Spinal cord (tissue), 10 donors: ENCODE data around the gene CACNA1E. TPM values are rescaled to one million over a fixed set of nuclear protein-coding genes. Genes with fewer than 3 reads are reported as not detected.

ENCODE experiments used
- DNase-seq, 6 donors: peaks; one replicate each; pipeline versions ENCODE4 v3.0.0 to v3.0.0-alpha.2; 2013 to 2015; ENCODE audit warnings: low spot score in 6 of 6, low read depth in 4 of 6
- H3K27ac ChIP-seq: one replicate; pipeline ENCODE4 v1.5.1; 2013; ENCODE audit warnings: low read depth, low read length, control low read depth
- H3K27me3 ChIP-seq: one replicate; pipeline ENCODE4 v1.6.1; 2013; ENCODE audit warnings: low read length; ENCODE audit not compliant: control insufficient read depth, insufficient read depth
- H3K36me3 ChIP-seq: one replicate; pipeline ENCODE4 v1.6.1; 2013; ENCODE audit warnings: low read length; ENCODE audit not compliant: control insufficient read depth, insufficient read depth
- H3K4me1 ChIP-seq: one replicate; pipeline ENCODE4 v1.6.1; 2013; ENCODE audit warnings: low read length; ENCODE audit not compliant: control insufficient read depth, insufficient read depth
- H3K4me3 ChIP-seq: one replicate; pipeline ENCODE4 v1.5.1; 2013; ENCODE audit warnings: low read depth, low read length, control low read depth
- H3K9me3 ChIP-seq: one replicate; pipeline ENCODE4 v1.6.1; 2013; ENCODE audit warnings: low read length; ENCODE audit not compliant: control insufficient read depth, insufficient read depth
- WGBS: methylation state at CpG from one replicate; pipeline ENCODE4 v1.1.5; 2013; ENCODE audit warnings: missing lambda C conversion rate; ENCODE audit not compliant: insufficient coverage; 5-methylcytosine and 5-hydroxymethylcytosine counted together
- polyA plus RNA-seq, 2 donors: library from polyadenylated mRNA; unstranded; fragments of 120-200 nt; gene quantifications; one replicate each; pipeline ENCODE4 v1.2.1, GENCODE V29; 2013; ENCODE audit not compliant: insufficient read length in 2 of 2
- total RNA-seq, 2 donors: library from RNA; depleted of rRNA in 1 of 2; stranded (reverse); fragments of 120-200 nt in 1 of 2; fragments of >200 nt in 1 of 2; gene quantifications; one replicate each; pipeline versions ENCODE4 v1.2.3 to v1.2.4, GENCODE V29; 2013 to 2014
- donor health status: healthy.

Gene CACNA1E
- total and polyA plus RNA-seq, 4 donors = 17.2 to 53.7 (median 37.0) TPM

GRCh38 chr1:181675091-181675917 is 192.0 kb downstream of the CACNA1E start:
- 30% methylated on average over 6 of the region's 10 CpGs for WGBS
- no peaks in the 10 kb centered on the region for H3K9me3 ChIP-seq
- DNase-seq = peak in 2 of 6 donors; percentile 55 to 75
- H3K4me1 ChIP-seq = peaks cover 12% of the 10 kb centered on the region
- H3K36me3 ChIP-seq = no peaks in the 10 kb centered on the region
- H3K27ac ChIP-seq = no peak overlapping the region
- no peak overlapping the region for H3K4me3 ChIP-seq
- no peaks in the 10 kb centered on the region for H3K27me3 ChIP-seq

DNA sequence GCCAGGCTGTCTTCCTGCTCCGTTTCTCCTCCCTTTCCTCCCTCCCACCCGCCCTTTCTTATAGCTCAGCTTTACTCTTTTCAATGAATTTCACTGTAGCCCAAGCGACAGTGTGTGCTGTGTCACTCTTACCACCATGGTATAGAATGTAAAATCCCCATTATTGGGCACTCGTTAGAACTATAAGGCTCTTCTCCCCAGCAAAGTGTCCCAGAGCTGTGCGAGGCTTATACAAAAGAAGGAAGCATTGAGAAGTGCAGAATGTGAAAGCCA is 192.5 kb downstream of the CACNA1E start:
- H3K27ac ChIP-seq = no peak overlapping the region
- no peak overlapping the region for H3K4me3 ChIP-seq

GRCh38 chr1:181676269-181676668 is 193.0 kb downstream of the CACNA1E start:
- no peaks in the 10 kb centered on the region for H3K36me3 ChIP-seq
- no peak overlapping the region for H3K27ac ChIP-seq
- H3K9me3 ChIP-seq = no peaks in the 10 kb centered on the region
- whole genome bisulfite sequencing = no CpG with 5 or more reads among the region's 6 CpGs
- peak in 2 of 6 donors; percentile 77 to 88 for DNase-seq
- H3K27me3 ChIP-seq = no peaks in the 10 kb centered on the region
- no peak overlapping the region for H3K4me3 ChIP-seq
- peaks cover 12% of the 10 kb centered on the region for H3K4me1 ChIP-seq

More for the DNA sequence above, 192.5 kb downstream of the CACNA1E start:
- H3K27me3 ChIP-seq = no peaks in the 10 kb centered on the region
- WGBS = no CpG with 5 or more reads among the region's 5 CpGs
- H3K4me1 ChIP-seq = peaks cover 12% of the 10 kb centered on the region
- no peaks in the 10 kb centered on the region for H3K9me3 ChIP-seq
- H3K36me3 ChIP-seq = no peaks in the 10 kb centered on the region
- peak in 1 of 6 donors; percentile 46 for DNase-seq

GRCh38 chr1:181680332-181680731 is 197.0 kb downstream of the CACNA1E start:
- 91% methylated on average over 11 of the region's 11 CpGs for WGBS
- DNase-seq = no peak
- Histone ChIP-seq H3K4me3 (no peak overlapping the region), H3K27me3 (no peaks in the 10 kb centered on the region), H3K4me1 (peaks cover 4% of the 10 kb centered on the region), H3K27ac (no peak overlapping the region), H3K36me3 (no peaks in the 10 kb centered on the region), H3K9me3 (no peaks in the 10 kb centered on the region)

GRCh38 chr1:181680871-181681270 is 197.6 kb downstream of the CACNA1E start:
- Histone ChIP-seq H3K9me3 (no peaks in the 10 kb centered on the region), H3K4me1 (no peaks in the 10 kb centered on the region), H3K36me3 (no peaks in the 10 kb centered on the region), H3K4me3 (no peak overlapping the region), H3K27me3 (no peaks in the 10 kb centered on the region), H3K27ac (no peak overlapping the region)
- 100% methylated on average over 3 of the region's 7 CpGs for WGBS
- no peak for DNase-seq

DNA sequence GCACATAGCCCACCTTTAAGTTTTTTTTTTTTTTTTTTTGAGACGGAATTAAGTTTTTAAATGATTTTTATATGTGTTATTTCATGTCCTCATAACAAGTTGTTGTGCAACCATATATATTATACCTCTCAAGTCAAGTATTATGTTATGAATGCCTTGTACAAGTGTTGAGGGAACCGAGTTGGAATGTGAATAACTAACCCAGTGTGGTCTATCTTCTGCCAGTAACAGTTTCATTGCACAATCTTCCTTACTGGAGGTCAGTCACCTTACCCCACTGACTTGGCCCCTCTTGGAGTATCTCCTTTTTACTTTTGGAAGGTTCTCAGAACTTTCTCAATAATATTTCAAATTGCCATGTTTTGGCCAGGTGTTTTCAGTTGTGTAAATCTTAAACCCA is 201.9 kb downstream of the CACNA1E start:
- no CpG with 5 or more reads among the region's 2 CpGs for WGBS
- no peak overlapping the region for H3K27ac ChIP-seq
- no peaks in the 10 kb centered on the region for H3K9me3 ChIP-seq
- H3K36me3 ChIP-seq = no peaks in the 10 kb centered on the region
- H3K4me3 ChIP-seq = no peak overlapping the region
- H3K4me1 ChIP-seq = no peaks in the 10 kb centered on the region
- no peak for DNase-seq
- H3K27me3 ChIP-seq = no peaks in the 10 kb centered on the region

- Histone ChIP-seq H3K9me3 (no peaks in the 10 kb centered on the region), H3K4me1 (peaks cover 4% of the 10 kb centered on the region), H3K27ac (no peak overlapping the region), H3K36me3 (no peaks in the 10 kb centered on the region), H3K27me3 (no peaks in the 10 kb centered on the region), H3K4me3 (no peak overlapping the region)
- WGBS = 92% methylated on average over 1 of the region's 1 CpG
- no peak for DNase-seq
These were observed 218.6 kb downstream of the CACNA1E start for GRCh38 chr1:181701891-181702290.

- Histone ChIP-seq H3K27me3 (no peaks in the 10 kb centered on the region), H3K4me1 (peaks cover 4% of the 10 kb centered on the region), H3K4me3 (no peak overlapping the region), H3K9me3 (no peaks in the 10 kb centered on the region), H3K27ac (peak overlapping the region; percentile 10), H3K36me3 (no peaks in the 10 kb centered on the region)
- DNase-seq = peak; percentile 36 to 90 (median 58)
- WGBS = 22% methylated on average over 8 of the region's 8 CpGs
These were observed 221.2 kb downstream of the CACNA1E start for GRCh38 chr1:181704546-181704945.

DNA sequence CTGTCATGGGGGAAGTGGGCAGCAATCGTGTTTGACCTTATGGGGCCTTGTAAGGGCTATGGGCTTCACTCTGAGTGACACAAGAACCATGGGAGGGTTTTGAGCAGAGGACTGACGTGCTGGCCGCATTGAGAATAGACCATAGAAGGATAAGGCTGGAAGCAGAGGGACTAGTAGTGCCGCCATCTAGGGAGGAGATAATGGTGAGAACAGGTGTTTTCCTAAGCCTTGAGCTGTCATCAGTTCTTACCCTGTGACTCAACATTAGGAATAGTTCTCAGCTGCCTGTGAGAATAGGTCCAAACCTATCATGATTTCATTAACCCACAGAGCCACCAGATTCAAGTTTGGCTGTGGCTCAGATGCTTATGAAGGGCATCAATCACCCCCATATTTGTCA is 228.5 kb downstream of the CACNA1E start:
- Histone ChIP-seq H3K36me3 (peaks cover 8% of the 10 kb centered on the region), H3K27ac (no peak overlapping the region), H3K27me3 (no peaks in the 10 kb centered on the region), H3K9me3 (no peaks in the 10 kb centered on the region), H3K4me3 (no peak overlapping the region), H3K4me1 (peaks cover 6% of the 10 kb centered on the region)
- WGBS = 78% methylated on average over 3 of the region's 4 CpGs
- DNase-seq = no peak

DNA sequence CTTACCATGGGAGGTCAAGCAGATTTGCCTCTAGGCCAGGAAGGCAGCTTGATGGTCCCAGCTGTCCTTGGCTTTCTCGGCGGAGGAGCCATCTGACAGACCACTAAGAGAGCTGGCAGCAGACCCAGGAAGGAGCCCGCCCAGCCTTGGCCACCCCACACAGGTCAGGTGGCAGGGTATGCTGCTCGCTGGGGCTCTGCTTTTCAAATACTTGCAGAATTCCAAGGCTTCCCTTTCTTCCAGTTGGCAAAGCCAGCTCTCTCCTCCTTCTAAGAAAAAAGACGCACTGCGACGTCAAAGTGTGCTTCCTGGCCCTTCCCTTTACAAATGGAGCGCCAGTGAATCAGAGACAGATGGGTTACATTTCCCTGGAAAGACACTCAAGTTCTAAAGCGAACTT is 229.4 kb downstream of the CACNA1E start:
- H3K4me1 ChIP-seq = peaks cover 6% of the 10 kb centered on the region
- no peaks in the 10 kb centered on the region for H3K9me3 ChIP-seq
- no peaks in the 10 kb centered on the region for H3K27me3 ChIP-seq
- no peak overlapping the region for H3K4me3 ChIP-seq
- peak in 1 of 6 donors; percentile 88 for DNase-seq
- no peak overlapping the region for H3K27ac ChIP-seq
- H3K36me3 ChIP-seq = peaks cover 12% of the 10 kb centered on the region
- 71% methylated on average over 8 of the region's 9 CpGs for WGBS
